T-helper 2 cell treated with Interferon-gamma antibody and Interleukin-4, amounts not matched to agents 100 ng/mL and 5 ng/mL, for 36 hours (primary cell): ENCODE results near the gene HSD11B1L. TPM values are rescaled to one million over a fixed set of nuclear protein-coding genes. Genes with fewer than 3 reads are reported as not detected.
"Not testable (repeated sequence)": the region's sequence is repeated elsewhere in the genome, so short reads cannot be mapped to it uniquely, and the experiment has no call there.

ENCODE experiments used
- intact Hi-C: fragments of 100-400 bp; cut with micrococcal nuclease; formaldehyde crosslinking; loops from one replicate; pipeline ENCODE4 v1.15.1; 2023
- total RNA-seq: library from RNA; stranded (reverse); gene quantifications from 2 replicates; pipeline ENCODE4 v1.2.3, GENCODE V29; 2022

HSD11B1L gene
- total RNA-seq, 1 donor from 2014 or later = 1.5 TPM

DNA sequence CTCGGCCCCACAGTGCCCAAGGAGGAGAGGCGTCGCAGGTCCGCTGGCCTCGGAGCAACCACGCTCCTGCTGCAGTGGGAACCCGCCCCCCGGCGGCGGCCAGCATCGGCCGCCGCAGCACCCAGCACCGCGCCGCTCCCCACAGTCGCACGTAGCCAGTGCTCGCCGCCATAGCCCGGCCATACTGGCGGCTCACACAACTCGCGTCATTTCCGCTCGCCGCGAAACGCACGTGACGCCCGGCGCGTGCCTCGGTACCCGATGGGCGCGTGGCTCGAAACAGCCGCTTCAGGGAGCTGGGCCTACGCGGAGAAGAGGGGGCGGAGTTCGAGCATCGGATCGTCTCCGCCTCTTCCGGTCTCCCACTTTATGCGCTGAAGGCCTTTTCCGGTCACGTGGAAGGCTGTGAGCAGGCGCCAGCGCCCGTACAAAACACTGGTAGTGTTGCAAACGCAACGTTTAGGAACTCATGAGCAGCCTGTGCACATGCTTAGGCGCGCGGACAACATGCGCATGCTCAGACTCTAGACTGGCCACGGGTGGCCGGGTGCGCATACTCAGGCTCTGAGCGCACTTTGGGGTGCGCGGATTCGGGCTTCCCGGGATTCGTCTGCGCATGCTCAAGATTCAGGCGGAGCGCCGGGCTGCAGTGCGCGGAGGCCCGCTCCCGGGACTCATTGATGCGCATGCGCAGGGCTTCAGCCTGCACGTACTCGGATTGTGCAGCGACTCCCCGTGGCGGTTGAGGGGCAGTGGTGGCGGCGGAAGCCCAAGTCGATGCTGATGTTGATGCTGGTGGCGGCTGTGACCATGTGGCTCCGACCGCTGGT lies 39.3 kb downstream of the HSD11B1L start, which contains the start of the genes CATSPERD and LONP1:
Gene CATSPERD (plus strand): TSS at position 677 of the 830 bp plus-strand sequence. CDS start 101 bp downstream, at position 778.
Gene LONP1 (minus strand): TSS at position 186 of the 830 bp plus-strand sequence. CDS start 14 bp downstream, at position 172.
- intact Hi-C loops = loop anchor here (1.0 kb wide), 6 partner anchors 30 to 184 kb away; partner anchors contain the start of genes MICOS13, RPL36, SAFB2 and VMAC

DNA sequence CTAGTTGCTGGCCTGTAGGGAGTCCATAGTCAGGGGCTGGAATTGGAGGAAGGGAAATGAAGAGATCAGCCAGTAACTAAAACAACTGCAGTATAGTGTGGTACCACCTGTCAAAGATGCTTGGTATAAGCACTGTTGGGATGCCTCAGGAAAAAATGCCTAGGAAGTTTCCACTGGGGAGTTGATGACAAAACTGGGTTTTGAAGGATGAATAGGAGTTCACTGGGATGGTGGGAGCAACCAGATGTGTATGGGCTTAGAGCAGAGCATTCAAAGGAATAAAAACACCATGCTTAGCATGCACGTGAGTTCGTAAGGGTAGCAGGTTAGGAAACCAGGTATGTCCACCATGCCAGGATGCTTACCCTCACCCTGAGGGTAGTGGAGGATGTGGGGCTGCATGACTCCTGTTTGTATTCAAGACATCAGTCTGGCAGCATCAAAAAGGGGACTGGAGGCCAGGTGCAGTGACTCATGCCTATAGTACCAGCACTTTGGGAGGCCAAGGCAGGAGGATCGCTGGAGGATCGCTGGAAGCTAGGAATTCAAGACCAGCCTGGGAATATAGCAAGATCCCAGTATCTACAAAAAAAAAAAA lies 46.7 kb downstream of the HSD11B1L start:
- intact Hi-C loops = no loop called here

DNA sequence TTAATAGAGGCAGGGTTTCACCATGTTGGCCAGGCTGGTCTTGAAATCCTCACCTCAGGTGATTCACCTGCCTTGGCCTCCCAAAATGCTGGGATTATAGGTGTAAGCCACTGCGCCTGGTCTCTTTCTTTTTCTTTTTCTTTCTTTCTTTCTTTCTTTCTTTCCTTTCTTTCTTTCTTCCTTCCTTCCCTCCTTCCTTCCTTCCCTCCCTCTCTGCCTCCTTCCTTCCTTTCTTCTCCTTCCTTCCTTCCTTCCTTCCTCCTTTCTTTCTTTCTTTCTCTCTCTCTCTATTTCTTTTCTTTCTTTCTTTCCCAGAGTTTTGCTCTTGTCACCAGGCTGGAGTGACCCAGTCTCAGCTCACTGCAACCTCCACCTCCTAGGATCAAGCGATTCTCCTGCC lies 52.3 kb downstream of the HSD11B1L start:
- intact Hi-C loops = not testable (repeated sequence)

Other genes with a start within 250 kb of the HSD11B1L start
- gene ZNRF4, start 225.6 kb upstream of the HSD11B1L start, total RNA-seq = not detected in 2 replicates
- gene TINCR, start 113.1 kb upstream of the HSD11B1L start, total RNA-seq = 0.23 and 0.39 TPM in 2 replicates
- 105 and 108 TPM in 2 replicates for gene SAFB2, start 58.3 kb upstream of the HSD11B1L start, total RNA-seq
- gene SAFB, start 57.9 kb upstream of the HSD11B1L start, total RNA-seq = 128 TPM in 2 replicates
- 42.5 and 45.4 TPM in 2 replicates for gene MICOS13, start 511 bp upstream of the HSD11B1L start, total RNA-seq
- gene RPL36, start 9.3 kb downstream of the HSD11B1L start, total RNA-seq = 841 and 846 TPM in 2 replicates
- 80.4 and 82.7 TPM in 2 replicates for gene LONP1, start 39.1 kb downstream of the HSD11B1L start, total RNA-seq
- not detected in 2 replicates for gene CATSPERD, start 39.6 kb downstream of the HSD11B1L start, total RNA-seq
- gene PRR22, start 103.7 kb downstream of the HSD11B1L start, total RNA-seq = 4.5 TPM in 2 replicates
- 54.6 and 56.1 TPM in 2 replicates for gene DUS3L, start 110.1 kb downstream of the HSD11B1L start, total RNA-seq
- gene NRTN, start 124.0 kb downstream of the HSD11B1L start, total RNA-seq = 0.25 and 0.50 TPM in 2 replicates
- not detected in 2 replicates for gene FUT6, start 158.7 kb downstream of the HSD11B1L start, total RNA-seq
- not detected in 2 replicates for gene FUT3, start 170.4 kb downstream of the HSD11B1L start, total RNA-seq
- gene FUT5, start 189.5 kb downstream of the HSD11B1L start, total RNA-seq = not detected in 2 replicates
- gene NDUFA11, start 222.8 kb downstream of the HSD11B1L start, total RNA-seq = 237 and 250 TPM in 2 replicates
- gene VMAC, start 223.8 kb downstream of the HSD11B1L start, total RNA-seq = 7.7 and 8.0 TPM in 2 replicates
- gene CAPS, start 233.2 kb downstream of the HSD11B1L start, total RNA-seq = 10.6 and 12.9 TPM in 2 replicates